HepG2 (cell line): ENCODE measurements around the gene FSHB. TPM values are rescaled to one million over a fixed set of nuclear protein-coding genes. Genes with fewer than 3 reads are reported as not detected.

Experiments
- ATAC-seq: fragments of 200-7000 bp; cut with Tn5 transposase; 3 replicates; pipeline ENCODE4 v1.9.1; 2020; ENCODE audit warnings: mild to moderate bottlenecking, moderate library complexity
- BruUV-seq: library from RNA; stranded (reverse); fragments of 400-500 nt; replicated peaks from 2 replicates; lab custom pipeline; 2021; lab: Mats Ljungman, UMichigan
- CTCF ChIA-PET: fragments of 300-600 bp; formaldehyde crosslinking; extraction: SDS; loops from one replicate; lab custom pipeline; 2021; ENCODE audit warnings: low total read pairs, inconsistent platforms, low intra/inter-chr PET ratio; lab: Yijun Ruan, JAX
- POLR2A ChIA-PET: fragments of 350-600 bp; sonication (Branson Sonifier 250); formaldehyde crosslinking; loops from one replicate; lab custom pipeline; 2020; ENCODE audit warnings: antibody characterized with exemption, inconsistent platforms; lab: Yijun Ruan, JAX
- DNase-seq: peaks from one replicate; pipeline ENCODE4 v3.0.0-alpha.2; 2015; ENCODE audit warnings: low spot score
- FAIRE-seq: peaks from 3 replicates; lab custom pipeline; 2011; peaks lifted over from hg19 to GRCh38; lab: Jason Lieb, UNC
- H2AFZ ChIP-seq: one replicate; pipeline ENCODE4 v1.6.1; 2011; ENCODE audit warnings: low read length, inconsistent platforms
- H3K27ac ChIP-seq: fragments of 300-600 bp; 3 replicates; pipeline ENCODE4 v1.8.0; 2011; ENCODE audit warnings: mixed run types, mild to moderate bottlenecking, mixed read lengths, low read length, inconsistent platforms; ENCODE audit not compliant: insufficient read depth; ENCODE audit errors: extremely low read length
- H3K27me3 ChIP-seq, 2 experiments: fragments of 200-600 bp in 1 of 2; 2 replicates in 1 of 2; 3 replicates in 1 of 2; pipeline versions ENCODE4 v1.6.0 to v1.8.0; 2011; ENCODE audit warnings: low read length in 2 of 2, mild to moderate bottlenecking in 2 of 2, moderate library complexity in 2 of 2, inconsistent platforms in 1 of 2; ENCODE audit not compliant: insufficient read depth in 2 of 2, control insufficient read depth in 1 of 2
- H3K36me3 ChIP-seq, 2 experiments: fragments of 200-600 bp in 1 of 2; replicated peaks in 1 of 2; 2 replicates in 1 of 2; 3 replicates in 1 of 2; pipeline versions ENCODE4 v1.5.1 to v1.8.0; 2011; ENCODE audit warnings: low read length in 2 of 2, inconsistent platforms in 1 of 2; ENCODE audit not compliant: insufficient read depth in 2 of 2, control insufficient read depth in 1 of 2
- H3K4me1 ChIP-seq: 2 replicates; pipeline ENCODE4 v1.5.1; 2012; ENCODE audit warnings: low read length, inconsistent platforms; ENCODE audit not compliant: insufficient read depth
- H3K4me2 ChIP-seq: 2 replicates; pipeline ENCODE4 v1.6.0; 2011; ENCODE audit warnings: low read depth, low read length, inconsistent platforms
- H3K4me3 ChIP-seq, 3 experiments: fragments of 200-600 bp in 1 of 3; sonication (generic), shearing (Covaris generic) in 1 of 3; replicated peaks in 1 of 3; 2 replicates each; pipeline ENCODE4 v1.5.1; 2011 to 2016; ENCODE audit warnings: low read length in 3 of 3, inconsistent platforms in 2 of 3, low read depth in 2 of 3, mild to moderate bottlenecking in 2 of 3, control low read depth in 1 of 3, mixed read lengths in 1 of 3; ENCODE audit not compliant: insufficient read depth in 1 of 3
- H3K79me2 ChIP-seq: one replicate; pipeline ENCODE4 v1.6.1; 2011; ENCODE audit warnings: low read length, inconsistent platforms; ENCODE audit not compliant: insufficient read depth
- H3K9ac ChIP-seq: 2 replicates; pipeline ENCODE4 v1.6.0; 2011; ENCODE audit warnings: mild to moderate bottlenecking, low read depth, low read length, inconsistent platforms; ENCODE audit not compliant: insufficient read depth
- H3K9me3 ChIP-seq: 2 replicates; pipeline ENCODE4 v1.5.1; 2012; ENCODE audit warnings: mild to moderate bottlenecking, low read length
- H4K20me1 ChIP-seq: 2 replicates; pipeline ENCODE4 v1.6.0; 2011; ENCODE audit warnings: inconsistent platforms, mild to moderate bottlenecking, low read length, moderate library complexity; ENCODE audit not compliant: insufficient read depth
- WGBS: methylation state at CpG from one replicate; pipeline ENCODE4 v1.1.6; 2017; ENCODE audit warnings: low lambda C conversion rate; 5-methylcytosine and 5-hydroxymethylcytosine counted together
- in situ Hi-C: cut with HindIII; loops from 2 replicates; pipeline ENCODE4 v1.10.0; 2017; ENCODE audit warnings: low pct_unique_long_range_greater_than_20kb; ENCODE audit not compliant: extremely low pct_ligation_motif_present
- intact Hi-C: fragments of 100-400 bp; cut with micrococcal nuclease; formaldehyde crosslinking; loops from one replicate; pipeline ENCODE4 v1.10.0; 2022; ENCODE audit not compliant: unreplicated experiment
- polyA plus RNA-seq, 8 experiments: library from polyadenylated mRNA; depleted of rRNA in 3 of 8; stranded (reverse) in 7 of 8; unstranded in 1 of 8; fragments of >200 nt; fragmentation: Illumina TruSeq in 4 of 8; extraction: Trizol in 4 of 8; gene quantifications; 2 replicates each; pipeline versions ENCODE4 v1.2.1 to v1.2.3, GENCODE V29; 2011 to 2016; ENCODE audit warnings: low read depth in 4 of 8, missing spikeins in 1 of 8, mixed read lengths in 1 of 8; ENCODE audit not compliant: insufficient read depth in 1 of 8
- total RNA-seq, 5 experiments: library from RNA; depleted of rRNA; stranded (reverse); fragments of >200 nt; fragmentation: Illumina TruSeq; extraction: Trizol; gene quantifications; 2 replicates each; pipeline ENCODE4 v1.2.3, GENCODE V29; 2016; ENCODE audit warnings: low read depth in 1 of 5
- TF ChIP-seq, protein P1 (sequence below), 2 experiments: IDR thresholded peaks; 2 replicates each; pipeline ENCODE4 v1.6.1; 2011 to 2012; ENCODE audit warnings: low read length in 2 of 2, borderline replicate concordance in 1 of 2, low read depth in 1 of 2, mild to moderate bottlenecking in 1 of 2, moderate library complexity in 1 of 2
- TF ChIP-seq, protein P2 (sequence below): sonication (generic); formaldehyde crosslinking; IDR thresholded peaks from 2 replicates; pipeline ENCODE4 v1.4.0; 2020; ENCODE audit warnings: missing genetic modification reagents

FSHB gene
- total and polyA plus RNA-seq, 2 of the 13 experiments (the other 11 are each of a cell fraction or from before 2014, with no cell fraction given), result not detected

DNA sequence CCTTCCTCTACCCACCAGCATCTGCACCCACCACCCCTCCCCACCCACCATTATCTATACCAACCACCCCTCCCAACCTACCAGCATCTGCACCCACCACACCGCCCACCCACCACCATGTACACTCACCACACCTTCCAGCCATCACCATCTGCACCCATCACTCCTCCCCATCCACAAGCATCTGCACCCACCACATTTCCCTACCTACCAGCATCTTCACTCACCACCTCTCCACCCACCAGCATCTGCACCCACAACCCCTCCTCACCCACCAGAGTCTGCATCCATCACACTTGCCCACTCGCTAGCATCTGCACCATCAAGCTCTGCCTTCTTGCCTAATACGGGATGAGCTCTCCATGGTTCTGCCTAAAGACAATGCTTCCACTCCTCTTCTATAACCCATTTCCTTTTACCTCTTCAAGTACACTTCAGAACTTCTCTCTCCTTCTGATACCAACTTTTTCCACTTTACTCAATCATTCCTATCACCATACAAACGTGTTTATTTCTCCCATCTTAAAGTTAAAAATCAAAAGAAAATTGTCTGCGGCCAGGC, 2.4 kb upstream of the FSHB start:
- Histone ChIP-seq H3K4me2 (no peak overlapping the region), H3K27ac (no peak overlapping the region), H3K36me3 (no peaks in the 10 kb centered on the region), H3K4me3 (no peak overlapping the region), H3K9ac (no peak overlapping the region), H3K9me3 (peaks cover 10% of the 10 kb centered on the region; the same call in 1 of the 2 replicates), H3K27me3 (no peaks in the 10 kb centered on the region; a peak in 1 of 5 replicates), H4K20me1 (no peaks in the 10 kb centered on the region), H2AFZ (no peak overlapping the region), H3K4me1 (no peaks in the 10 kb centered on the region), H3K79me2 (no peaks in the 10 kb centered on the region)
- POLR2A ChIA-PET, result no interaction called here
- FAIRE-seq (no peak), ATAC-seq (no peak), DNase-seq (no peak)
- TF ChIP-seq, protein P1, sequence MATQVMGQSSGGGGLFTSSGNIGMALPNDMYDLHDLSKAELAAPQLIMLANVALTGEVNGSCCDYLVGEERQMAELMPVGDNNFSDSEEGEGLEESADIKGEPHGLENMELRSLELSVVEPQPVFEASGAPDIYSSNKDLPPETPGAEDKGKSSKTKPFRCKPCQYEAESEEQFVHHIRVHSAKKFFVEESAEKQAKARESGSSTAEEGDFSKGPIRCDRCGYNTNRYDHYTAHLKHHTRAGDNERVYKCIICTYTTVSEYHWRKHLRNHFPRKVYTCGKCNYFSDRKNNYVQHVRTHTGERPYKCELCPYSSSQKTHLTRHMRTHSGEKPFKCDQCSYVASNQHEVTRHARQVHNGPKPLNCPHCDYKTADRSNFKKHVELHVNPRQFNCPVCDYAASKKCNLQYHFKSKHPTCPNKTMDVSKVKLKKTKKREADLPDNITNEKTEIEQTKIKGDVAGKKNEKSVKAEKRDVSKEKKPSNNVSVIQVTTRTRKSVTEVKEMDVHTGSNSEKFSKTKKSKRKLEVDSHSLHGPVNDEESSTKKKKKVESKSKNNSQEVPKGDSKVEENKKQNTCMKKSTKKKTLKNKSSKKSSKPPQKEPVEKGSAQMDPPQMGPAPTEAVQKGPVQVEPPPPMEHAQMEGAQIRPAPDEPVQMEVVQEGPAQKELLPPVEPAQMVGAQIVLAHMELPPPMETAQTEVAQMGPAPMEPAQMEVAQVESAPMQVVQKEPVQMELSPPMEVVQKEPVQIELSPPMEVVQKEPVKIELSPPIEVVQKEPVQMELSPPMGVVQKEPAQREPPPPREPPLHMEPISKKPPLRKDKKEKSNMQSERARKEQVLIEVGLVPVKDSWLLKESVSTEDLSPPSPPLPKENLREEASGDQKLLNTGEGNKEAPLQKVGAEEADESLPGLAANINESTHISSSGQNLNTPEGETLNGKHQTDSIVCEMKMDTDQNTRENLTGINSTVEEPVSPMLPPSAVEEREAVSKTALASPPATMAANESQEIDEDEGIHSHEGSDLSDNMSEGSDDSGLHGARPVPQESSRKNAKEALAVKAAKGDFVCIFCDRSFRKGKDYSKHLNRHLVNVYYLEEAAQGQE (IDR thresholded peaks at IDR 0.05; ENCODE audit: borderline replicate concordance in 1 of 2, low read depth in 1 of 2, low read length in 2 of 2), result peak in 1 of 2 experiments; percentile 73; a peak in 1 of 4 replicates
- TF ChIP-seq, protein P2, sequence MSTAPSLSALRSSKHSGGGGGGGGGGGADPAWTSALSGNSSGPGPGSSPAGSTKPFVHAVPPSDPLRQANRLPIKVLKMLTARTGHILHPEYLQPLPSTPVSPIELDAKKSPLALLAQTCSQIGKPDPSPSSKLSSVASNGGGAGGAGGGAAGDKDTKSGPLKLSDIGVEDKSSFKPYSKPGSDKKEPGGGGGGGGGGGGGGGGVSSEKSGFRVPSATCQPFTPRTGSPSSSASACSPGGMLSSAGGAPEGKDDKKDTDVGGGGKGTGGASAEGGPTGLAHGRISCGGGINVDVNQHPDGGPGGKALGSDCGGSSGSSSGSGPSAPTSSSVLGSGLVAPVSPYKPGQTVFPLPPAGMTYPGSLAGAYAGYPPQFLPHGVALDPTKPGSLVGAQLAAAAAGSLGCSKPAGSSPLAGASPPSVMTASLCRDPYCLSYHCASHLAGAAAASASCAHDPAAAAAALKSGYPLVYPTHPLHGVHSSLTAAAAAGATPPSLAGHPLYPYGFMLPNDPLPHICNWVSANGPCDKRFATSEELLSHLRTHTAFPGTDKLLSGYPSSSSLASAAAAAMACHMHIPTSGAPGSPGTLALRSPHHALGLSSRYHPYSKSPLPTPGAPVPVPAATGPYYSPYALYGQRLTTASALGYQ (CRISPR knock-in tag), result no peak
- CTCF ChIA-PET, result no interaction called here
- intact Hi-C loops (no loop called here), in situ Hi-C loops (no loop called here)
- WGBS, result 12% methylated on average over 5 of the region's 5 CpGs
- no TSS peak for BruUV-seq
